ES-I3 (cell line): ENCODE data around the gene SERGEF.

Experiments
- H3K36me3 ChIP-seq: 2 replicates; pipeline ENCODE4 v1.6.1; 2013; ENCODE audit warnings: mild to moderate bottlenecking, low read length, control low read depth, moderate library complexity; ENCODE audit not compliant: insufficient read depth
- H3K4me1 ChIP-seq: 2 replicates; pipeline ENCODE4 v1.6.1; 2013; ENCODE audit warnings: mild to moderate bottlenecking, control low read depth, low read length; ENCODE audit not compliant: insufficient read depth
- H3K9ac ChIP-seq: 2 replicates; pipeline ENCODE4 v1.6.1; 2013; ENCODE audit warnings: low read depth, mild to moderate bottlenecking, low read length, moderate library complexity
- H3K9me3 ChIP-seq: 2 replicates; pipeline ENCODE4 v1.6.1; 2013; ENCODE audit warnings: mild to moderate bottlenecking, low read length, moderate library complexity; ENCODE audit not compliant: control insufficient read depth, insufficient read depth

SERGEF gene

GRCh38 chr11:17766590-17766989 lies 246.3 kb downstream of the SERGEF start:
- no peaks in the 10 kb centered on the region for H3K9me3 ChIP-seq
- no peak overlapping the region for H3K9ac ChIP-seq
- H3K4me1 ChIP-seq, result peaks cover 4% of the 10 kb centered on the region; the same call in 1 of the 2 replicates
- no peaks in the 10 kb centered on the region for H3K36me3 ChIP-seq

GRCh38 chr11:17766073-17766359 lies 246.8 kb downstream of the SERGEF start:
- H3K36me3 ChIP-seq, result no peaks in the 10 kb centered on the region
- no peaks in the 10 kb centered on the region for H3K9me3 ChIP-seq
- peaks cover 4% of the 10 kb centered on the region; the same call in 1 of the 2 replicates for H3K4me1 ChIP-seq
- H3K9ac ChIP-seq, result no peak overlapping the region

GRCh38 chr11:17765356-17766072 lies 247.3 kb downstream of the SERGEF start:
- no peaks in the 10 kb centered on the region for H3K36me3 ChIP-seq
- H3K4me1 ChIP-seq, result peaks cover 4% of the 10 kb centered on the region; the same call in 1 of the 2 replicates
- H3K9me3 ChIP-seq, result no peaks in the 10 kb centered on the region
- H3K9ac ChIP-seq, result no peak overlapping the region

DNA sequence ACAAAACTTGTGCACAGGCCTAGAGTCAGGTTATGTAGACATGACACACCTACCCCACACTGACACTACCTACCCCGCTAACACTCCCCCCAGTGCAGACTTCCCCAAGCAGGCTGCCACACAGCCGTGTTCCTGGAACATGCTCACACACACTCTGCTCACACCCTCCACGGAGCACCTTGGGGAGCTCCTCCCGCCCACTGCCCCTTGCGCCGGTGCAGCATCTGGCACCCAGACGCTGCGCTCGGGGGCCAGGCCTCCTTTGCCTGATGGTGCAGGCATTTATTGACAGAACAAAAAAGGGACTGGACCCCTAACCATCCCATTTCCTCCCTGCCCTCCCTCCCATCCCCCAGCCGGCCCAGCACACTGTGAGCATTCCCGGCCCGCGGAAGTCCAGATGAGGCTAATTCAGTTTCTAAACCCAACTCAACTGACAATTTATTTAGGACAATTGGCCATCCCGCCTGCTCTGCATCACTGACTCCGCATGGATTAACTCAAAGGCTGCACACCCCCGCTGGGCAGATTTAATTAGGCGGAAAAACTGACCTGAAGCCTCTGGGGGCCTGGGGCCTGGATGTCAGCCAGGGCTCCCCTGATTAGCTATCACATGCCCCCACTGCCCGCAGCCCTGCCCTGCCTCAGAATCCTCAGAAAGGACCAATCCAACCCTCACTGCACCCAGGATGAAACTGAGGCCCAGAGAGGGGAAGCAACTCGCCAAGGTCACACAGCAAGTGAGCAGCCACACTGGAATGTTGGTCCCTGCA lies 248.2 kb downstream of the SERGEF start:
- no peaks in the 10 kb centered on the region for H3K4me1 ChIP-seq
- H3K36me3 ChIP-seq, result no peaks in the 10 kb centered on the region
- no peak overlapping the region for H3K9ac ChIP-seq
- no peaks in the 10 kb centered on the region for H3K9me3 ChIP-seq

DNA sequence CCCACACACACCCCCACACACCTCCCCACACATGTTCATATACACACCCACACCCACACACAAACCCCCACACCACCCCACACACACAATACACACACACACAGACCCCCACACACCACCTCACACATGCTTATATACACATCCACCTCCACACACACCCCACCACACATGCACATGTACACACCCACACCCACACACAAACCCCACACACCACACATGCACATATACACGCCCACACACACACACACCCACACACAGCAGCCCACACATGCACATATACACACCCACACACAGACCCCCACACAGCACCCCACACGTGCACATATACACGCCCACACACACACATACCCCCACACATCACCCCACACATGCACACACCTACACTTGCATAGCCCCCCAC lies 249.1 kb downstream of the SERGEF start:
- H3K36me3 ChIP-seq, result no peaks in the 10 kb centered on the region
- no peaks in the 10 kb centered on the region for H3K4me1 ChIP-seq
- H3K9me3 ChIP-seq, result no peaks in the 10 kb centered on the region
- no peak overlapping the region for H3K9ac ChIP-seq

DNA sequence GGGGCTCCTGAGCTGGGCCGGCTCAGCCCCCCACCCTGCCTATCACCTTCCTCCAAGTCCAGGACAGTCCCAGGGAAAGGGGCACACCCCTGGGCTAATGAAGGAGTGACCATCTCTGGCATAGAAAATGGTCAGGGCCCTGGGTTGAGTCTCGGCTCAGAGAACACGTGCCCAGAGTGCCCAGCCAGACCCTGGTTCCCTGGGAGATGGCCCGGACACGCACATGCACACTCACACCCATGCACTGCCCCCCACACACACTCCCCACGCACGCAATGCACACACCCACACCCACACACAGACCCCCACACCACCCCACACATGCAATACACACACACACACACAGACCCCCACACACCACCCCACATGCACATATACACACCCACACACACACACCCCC lies 249.6 kb downstream of the SERGEF start:
- H3K4me1 ChIP-seq, result no peaks in the 10 kb centered on the region
- H3K9ac ChIP-seq, result no peak overlapping the region
- H3K9me3 ChIP-seq, result no peaks in the 10 kb centered on the region
- no peaks in the 10 kb centered on the region for H3K36me3 ChIP-seq

DNA sequence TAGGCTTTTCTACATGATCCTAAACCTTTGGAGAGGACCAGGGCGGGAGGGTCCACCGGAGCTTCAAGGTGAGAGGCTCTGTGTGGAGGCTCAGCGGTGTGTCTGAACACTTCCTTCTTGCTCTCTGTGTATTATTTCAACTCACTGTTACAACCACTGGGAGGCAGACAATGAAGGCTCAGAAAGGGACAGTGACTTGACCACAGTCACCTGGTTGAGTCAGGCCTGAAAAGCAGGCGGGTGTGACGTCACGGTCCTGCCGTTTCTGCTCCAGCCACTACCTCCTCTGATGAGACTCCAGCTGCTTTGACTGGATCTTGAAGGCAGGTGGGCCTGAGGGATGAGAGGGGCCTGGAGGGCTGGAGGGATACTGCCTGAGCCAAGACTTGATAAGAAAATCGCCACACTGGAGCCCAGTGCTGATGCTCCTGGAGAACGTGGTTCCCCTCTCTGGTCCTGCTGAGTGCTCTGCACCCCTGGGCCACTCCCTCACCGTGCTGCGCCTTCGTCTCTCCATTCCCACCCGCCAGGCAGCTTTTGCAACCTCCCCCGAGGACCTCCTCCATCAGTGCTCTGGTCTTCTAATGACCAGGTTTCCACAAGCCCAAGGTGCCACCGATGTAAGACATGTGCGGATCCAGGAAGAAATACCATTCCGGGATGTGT lies 250.4 kb downstream of the SERGEF start:
- Histone ChIP-seq H3K4me1 (no peaks in the 10 kb centered on the region), H3K9me3 (no peaks in the 10 kb centered on the region), H3K36me3 (no peaks in the 10 kb centered on the region), H3K9ac (no peak overlapping the region)

DNA sequence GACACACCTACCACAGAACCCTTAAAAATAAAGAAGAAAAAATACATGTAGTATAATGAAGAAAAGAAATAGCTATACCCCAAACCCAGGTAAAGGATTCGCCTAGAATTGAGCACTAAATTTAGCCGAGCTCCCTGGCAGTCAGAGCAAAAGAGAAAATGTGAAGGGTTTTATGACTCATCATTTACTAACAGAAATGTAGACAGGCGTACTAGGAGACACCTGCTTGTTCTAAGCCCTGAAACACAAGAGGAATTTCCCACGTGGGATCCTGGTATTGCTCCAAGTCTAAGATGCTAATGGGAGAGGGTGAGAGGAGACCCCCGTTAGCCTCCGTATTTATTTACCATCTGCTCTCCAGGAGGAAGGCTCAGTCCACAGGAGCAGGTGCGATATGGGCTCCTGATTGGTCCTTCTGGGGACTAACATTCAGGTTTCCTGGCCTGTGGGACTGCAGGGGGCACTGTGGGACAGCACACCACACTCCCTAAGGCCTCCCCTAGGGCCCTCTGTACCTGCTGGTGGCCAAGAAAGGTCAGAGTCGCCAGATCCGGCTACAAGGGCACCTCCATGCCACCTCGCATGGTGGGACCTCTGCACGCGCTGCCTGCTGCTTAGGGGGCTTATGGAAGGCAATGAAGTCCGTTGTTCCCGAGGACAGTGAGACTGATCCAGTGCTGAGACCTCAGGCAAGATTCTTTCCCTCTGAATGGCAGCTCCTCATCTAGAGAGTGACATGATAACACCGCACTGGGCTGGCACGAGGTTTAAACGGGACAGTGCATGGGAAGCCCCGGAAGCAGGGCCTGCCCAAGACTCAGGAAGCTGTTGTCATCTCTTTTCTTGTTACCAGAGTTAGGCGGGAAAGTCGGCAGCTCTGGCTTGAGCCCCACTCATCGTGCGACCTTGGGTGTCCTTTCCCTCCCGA lies 252.5 kb downstream of the SERGEF start:
- Histone ChIP-seq H3K9me3 (no peaks in the 10 kb centered on the region), H3K4me1 (no peaks in the 10 kb centered on the region), H3K36me3 (no peaks in the 10 kb centered on the region), H3K9ac (no peak overlapping the region)

DNA sequence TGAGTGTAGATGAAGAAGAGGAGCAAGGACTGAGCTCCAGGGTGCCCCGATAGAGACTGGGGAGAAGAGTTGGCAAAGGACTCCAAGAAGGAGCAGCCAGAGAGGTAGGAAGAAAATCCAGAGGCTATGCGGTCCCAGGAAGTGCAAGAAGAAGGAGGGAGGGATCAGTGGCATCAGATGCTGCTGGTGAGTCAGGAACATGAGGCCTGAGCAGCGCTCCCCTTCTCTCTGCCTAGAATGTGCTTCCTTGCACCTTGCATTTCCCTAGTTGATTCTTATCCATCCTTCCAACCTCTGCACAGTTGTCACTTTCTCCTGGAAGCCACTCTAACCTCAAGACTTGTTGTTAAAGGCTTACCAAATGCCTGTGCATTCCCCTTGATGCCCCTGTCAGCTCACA lies 257.0 kb downstream of the SERGEF start:
- no peaks in the 10 kb centered on the region for H3K9me3 ChIP-seq
- no peaks in the 10 kb centered on the region for H3K4me1 ChIP-seq
- H3K9ac ChIP-seq, result no peak overlapping the region
- H3K36me3 ChIP-seq, result no peaks in the 10 kb centered on the region

DNA sequence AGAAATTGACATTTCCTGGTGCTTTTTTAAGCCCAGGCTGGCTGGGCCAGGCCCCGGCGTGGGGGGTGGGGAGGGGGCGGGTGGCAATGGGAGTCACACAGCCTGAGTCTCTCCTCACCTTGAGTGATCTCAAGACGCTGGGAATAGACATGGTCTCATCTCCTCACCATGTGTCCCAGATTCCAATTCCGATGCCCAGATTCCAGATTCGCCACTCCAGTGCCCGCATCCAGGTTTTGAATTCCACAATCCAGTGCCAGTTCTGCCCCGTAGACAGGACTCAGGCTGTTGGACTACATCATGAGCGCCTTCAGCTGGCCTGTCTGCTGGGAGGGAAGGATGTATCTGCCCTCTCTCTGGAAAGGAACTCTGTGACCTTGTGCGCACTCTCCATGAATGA lies 259.2 kb downstream of the SERGEF start:
- Histone ChIP-seq H3K4me1 (no peaks in the 10 kb centered on the region), H3K9ac (no peak overlapping the region), H3K36me3 (no peaks in the 10 kb centered on the region), H3K9me3 (no peaks in the 10 kb centered on the region)

DNA sequence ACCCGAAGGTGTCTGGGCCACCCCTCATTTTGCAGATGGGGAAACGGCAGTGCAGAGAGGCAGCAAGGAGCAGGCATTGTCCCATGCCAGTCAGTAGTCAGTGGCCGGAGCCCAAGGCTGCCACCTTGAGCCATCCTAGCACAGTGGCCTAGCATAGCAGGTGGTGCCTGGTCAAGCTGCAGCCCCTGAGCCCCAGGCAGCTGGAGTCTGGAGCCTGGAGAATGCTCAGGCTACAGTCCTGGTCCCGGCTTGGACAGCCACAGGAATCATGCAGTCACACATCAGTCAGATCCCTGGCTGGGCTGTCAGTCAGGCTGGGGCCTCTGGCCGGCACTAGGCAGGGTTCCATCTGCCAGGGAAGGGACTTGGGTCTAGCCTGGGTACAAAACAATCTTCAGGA lies 259.7 kb downstream of the SERGEF start:
- no peaks in the 10 kb centered on the region for H3K36me3 ChIP-seq
- H3K9ac ChIP-seq, result no peak overlapping the region
- no peaks in the 10 kb centered on the region for H3K9me3 ChIP-seq
- H3K4me1 ChIP-seq, result no peaks in the 10 kb centered on the region

- no peaks in the 10 kb centered on the region for H3K36me3 ChIP-seq
- H3K4me1 ChIP-seq, result no peaks in the 10 kb centered on the region
Observed at GRCh38 chr11:17752144-17752543, 260.7 kb downstream of the SERGEF start.

DNA sequence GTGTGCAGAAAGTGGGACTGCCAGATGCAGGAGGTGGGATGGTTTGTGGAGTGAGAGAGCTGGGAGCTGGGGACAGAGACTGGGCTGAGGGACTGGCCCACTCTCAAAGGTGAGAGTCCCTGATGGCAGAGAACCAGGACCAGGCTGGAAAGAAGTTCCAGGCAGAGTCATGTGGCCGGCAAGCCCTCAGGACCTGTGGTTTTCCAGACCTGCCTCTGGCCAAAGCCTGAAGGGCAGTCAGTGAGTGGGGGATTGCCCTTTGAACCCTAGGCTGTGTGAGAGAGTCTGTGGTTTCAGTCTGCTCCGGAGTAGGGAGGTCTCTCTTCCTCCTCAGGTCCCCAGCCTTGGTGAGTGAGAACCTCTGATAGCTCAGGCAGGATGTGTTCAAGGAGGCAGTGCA lies 261.3 kb downstream of the SERGEF start:
- Histone ChIP-seq H3K9me3 (no peaks in the 10 kb centered on the region), H3K36me3 (no peaks in the 10 kb centered on the region), H3K4me1 (no peaks in the 10 kb centered on the region), H3K9ac (no peak overlapping the region)

More at GRCh38 chr11:17752144-17752543, 260.7 kb downstream of the SERGEF start:
- Histone ChIP-seq H3K9me3 (no peaks in the 10 kb centered on the region), H3K9ac (no peak overlapping the region)

GRCh38 chr11:17750801-17751165 lies 262.1 kb downstream of the SERGEF start:
- Histone ChIP-seq H3K9ac (no peak overlapping the region), H3K9me3 (no peaks in the 10 kb centered on the region), H3K4me1 (no peaks in the 10 kb centered on the region), H3K36me3 (no peaks in the 10 kb centered on the region)
